PC-3 (cell line): ENCODE data around the gene ESR2.

Experiments
- EZH2 ChIP-seq: fragments of 300-600 bp; sonication (generic); IDR thresholded peaks from one replicate; pipeline ENCODE4 v1.6.1; 2017; ENCODE audit warnings: antibody characterized with exemption, mild to moderate bottlenecking, low read length; ENCODE audit not compliant: unreplicated experiment
- TF ChIP-seq, protein P1 (sequence below): fragments of 300-600 bp; sonication (generic); conservative IDR thresholded peaks from 2 replicates; pipeline ENCODE4 v1.5.1; 2017; ENCODE audit warnings: antibody characterized with exemption, low read depth, mild to moderate bottlenecking, low read length

DNA sequence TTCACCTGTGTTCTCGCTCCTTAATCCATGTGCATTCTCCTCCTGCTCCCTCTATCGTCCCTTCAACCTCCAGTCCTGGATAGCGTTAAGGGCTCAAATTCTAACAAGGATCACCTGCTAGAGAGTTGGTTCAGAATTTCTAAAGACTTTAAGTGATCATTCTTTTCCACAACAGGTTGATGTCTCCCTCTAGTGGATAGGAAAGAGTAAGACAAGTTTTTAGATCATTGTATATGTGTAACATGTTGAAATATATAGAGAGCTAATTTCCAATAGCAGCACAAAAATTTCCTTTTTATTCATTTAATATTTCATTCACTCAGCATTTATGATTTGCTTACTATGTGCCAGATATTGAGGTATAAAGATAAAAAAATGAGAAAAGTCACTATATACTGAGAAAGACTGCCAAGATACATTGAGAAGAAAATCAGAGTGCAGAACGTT is 9.3 kb upstream of the ESR2 start:
- TF ChIP-seq, protein P1, sequence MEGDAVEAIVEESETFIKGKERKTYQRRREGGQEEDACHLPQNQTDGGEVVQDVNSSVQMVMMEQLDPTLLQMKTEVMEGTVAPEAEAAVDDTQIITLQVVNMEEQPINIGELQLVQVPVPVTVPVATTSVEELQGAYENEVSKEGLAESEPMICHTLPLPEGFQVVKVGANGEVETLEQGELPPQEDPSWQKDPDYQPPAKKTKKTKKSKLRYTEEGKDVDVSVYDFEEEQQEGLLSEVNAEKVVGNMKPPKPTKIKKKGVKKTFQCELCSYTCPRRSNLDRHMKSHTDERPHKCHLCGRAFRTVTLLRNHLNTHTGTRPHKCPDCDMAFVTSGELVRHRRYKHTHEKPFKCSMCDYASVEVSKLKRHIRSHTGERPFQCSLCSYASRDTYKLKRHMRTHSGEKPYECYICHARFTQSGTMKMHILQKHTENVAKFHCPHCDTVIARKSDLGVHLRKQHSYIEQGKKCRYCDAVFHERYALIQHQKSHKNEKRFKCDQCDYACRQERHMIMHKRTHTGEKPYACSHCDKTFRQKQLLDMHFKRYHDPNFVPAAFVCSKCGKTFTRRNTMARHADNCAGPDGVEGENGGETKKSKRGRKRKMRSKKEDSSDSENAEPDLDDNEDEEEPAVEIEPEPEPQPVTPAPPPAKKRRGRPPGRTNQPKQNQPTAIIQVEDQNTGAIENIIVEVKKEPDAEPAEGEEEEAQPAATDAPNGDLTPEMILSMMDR, result peak; percentile 97
- no peak for TF ChIP-seq EZH2
